Endodermal cell (in vitro differentiated cells): ENCODE measurements around the gene ZFAND3. TPM values are rescaled to one million over a fixed set of nuclear protein-coding genes. Genes with fewer than 3 reads are reported as not detected.
"Not testable (repeated sequence)": the region's sequence is repeated elsewhere in the genome, so short reads cannot be mapped to it uniquely, and the experiment has no call there.

Source experiments
- DNase-seq: peaks from one replicate; pipeline ENCODE4 v3.0.0-alpha.2; 2017
- H3K27ac ChIP-seq: 2 replicates; pipeline ENCODE4 v1.5.1; 2013; ENCODE audit warnings: mild to moderate bottlenecking, low read depth, low read length, moderate library complexity
- H3K27me3 ChIP-seq: 2 replicates; pipeline ENCODE4 v1.6.1; 2013; ENCODE audit warnings: mild to moderate bottlenecking, low read length, moderate library complexity; ENCODE audit not compliant: insufficient read depth, control insufficient read depth, poor library complexity, severe bottlenecking
- H3K36me3 ChIP-seq: 2 replicates; pipeline ENCODE4 v1.7.0; 2013; ENCODE audit warnings: mild to moderate bottlenecking, low read length, moderate library complexity; ENCODE audit not compliant: control insufficient read depth, insufficient read depth
- H3K4me1 ChIP-seq: one replicate; pipeline ENCODE4 v1.7.0; 2013; ENCODE audit warnings: low read length; ENCODE audit not compliant: control insufficient read depth, insufficient read depth
- H3K4me3 ChIP-seq: 2 replicates; pipeline ENCODE4 v1.5.1; 2013; ENCODE audit warnings: mild to moderate bottlenecking, low read length, moderate library complexity
- H3K9ac ChIP-seq: 2 replicates; pipeline ENCODE4 v1.6.1; 2013; ENCODE audit warnings: mild to moderate bottlenecking, low read length, moderate library complexity; ENCODE audit not compliant: poor library complexity, severe bottlenecking; ENCODE audit errors: extremely low read depth
- H3K9me3 ChIP-seq: 2 replicates; pipeline ENCODE4 v1.6.1; 2013; ENCODE audit warnings: mild to moderate bottlenecking, low read length, moderate library complexity; ENCODE audit not compliant: control insufficient read depth
- H3K27ac Mint-ChIP-seq: 2 replicates; pipeline ENCODE4 v1.8.0; 2020; ENCODE audit warnings: mixed read lengths
- H3K27me3 Mint-ChIP-seq: 2 replicates; pipeline ENCODE4 v1.8.0; 2021; ENCODE audit warnings: mild to moderate bottlenecking, mixed read lengths; ENCODE audit not compliant: insufficient read depth
- H3K36me3 Mint-ChIP-seq: 2 replicates; pipeline ENCODE4 v1.8.0; 2020; ENCODE audit warnings: low read depth, mixed read lengths
- H3K4me1 Mint-ChIP-seq: 2 replicates; pipeline ENCODE4 v1.8.0; 2020; ENCODE audit warnings: mixed read lengths
- H3K4me3 Mint-ChIP-seq: 2 replicates; pipeline ENCODE4 v1.8.0; 2020; ENCODE audit warnings: mild to moderate bottlenecking, moderate library complexity, mixed read lengths
- H3K9me3 Mint-ChIP-seq: 2 replicates; pipeline ENCODE4 v1.8.0; 2020; ENCODE audit warnings: mild to moderate bottlenecking, mixed read lengths
- WGBS, 2 experiments: methylation state at CpG; one replicate each; pipeline versions ENCODE4 v1.1.5 to v1.1.7; 2013; ENCODE audit warnings: missing lambda C conversion rate in 2 of 2, mixed read lengths in 1 of 2; ENCODE audit not compliant: insufficient coverage in 1 of 2, insufficient read length in 1 of 2; 5-methylcytosine and 5-hydroxymethylcytosine counted together
- total RNA-seq, 2 donors: library from RNA; stranded (reverse); fragmentation: NEBNext Ultra II Directional in 1 of 2; extraction: Animal tissue kit (Norgen Biotek cat#: 25700) in 1 of 2; gene quantifications; 2 replicates in 1 of 2; 3 replicates in 1 of 2; pipeline ENCODE4 v1.2.1, GENCODE V29; 2021
- TF ChIP-seq, protein P1 (sequence below): fragments of 200-600 bp; sonication (generic); conservative IDR thresholded peaks from 2 replicates; pipeline ENCODE4 v1.5.0; 2021; ENCODE audit warnings: antibody characterized with exemption, mild to moderate bottlenecking

ZFAND3 gene
- total RNA-seq, 2 donors from 2014 or later: 67.1 to 86.2 TPM

DNA sequence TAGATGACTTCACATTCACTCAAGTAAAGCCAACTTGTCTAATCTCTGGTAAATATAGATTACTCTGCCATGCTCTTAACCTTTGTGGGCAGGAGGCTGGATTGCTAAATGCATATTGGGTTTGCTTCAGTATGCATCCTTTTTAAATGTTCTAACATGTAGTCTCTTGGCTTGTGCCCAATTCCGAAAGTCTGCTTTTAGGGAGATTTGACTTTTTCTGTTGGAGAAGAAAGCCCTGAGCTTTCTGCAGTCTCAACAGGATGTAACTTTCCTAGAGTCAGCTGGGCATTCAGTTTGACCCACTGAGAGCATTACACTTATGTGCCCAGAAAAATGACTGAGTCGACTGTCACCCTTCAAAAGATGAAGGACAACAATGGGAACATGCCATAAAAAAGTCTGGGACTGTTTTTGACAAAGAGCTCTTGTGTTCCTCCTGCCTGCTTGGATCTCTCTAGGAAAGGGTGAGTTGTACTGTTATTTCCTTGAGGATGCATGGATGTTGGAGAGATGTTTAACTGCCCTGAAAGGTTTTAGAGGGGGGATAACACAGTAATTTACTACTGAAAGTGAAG lies 299.4 kb downstream of the ZFAND3 start:
- no peaks in the 10 kb centered on the region for H3K27me3 ChIP-seq
- no peak overlapping the region for H3K9ac ChIP-seq
- H3K36me3 ChIP-seq: peaks cover 43% of the 10 kb centered on the region
- 82 to 89% methylated on average over 2 of the region's 2 CpGs for WGBS, 2 experiments
- no peak overlapping the region for H3K4me3 ChIP-seq
- TF ChIP-seq, protein P1, sequence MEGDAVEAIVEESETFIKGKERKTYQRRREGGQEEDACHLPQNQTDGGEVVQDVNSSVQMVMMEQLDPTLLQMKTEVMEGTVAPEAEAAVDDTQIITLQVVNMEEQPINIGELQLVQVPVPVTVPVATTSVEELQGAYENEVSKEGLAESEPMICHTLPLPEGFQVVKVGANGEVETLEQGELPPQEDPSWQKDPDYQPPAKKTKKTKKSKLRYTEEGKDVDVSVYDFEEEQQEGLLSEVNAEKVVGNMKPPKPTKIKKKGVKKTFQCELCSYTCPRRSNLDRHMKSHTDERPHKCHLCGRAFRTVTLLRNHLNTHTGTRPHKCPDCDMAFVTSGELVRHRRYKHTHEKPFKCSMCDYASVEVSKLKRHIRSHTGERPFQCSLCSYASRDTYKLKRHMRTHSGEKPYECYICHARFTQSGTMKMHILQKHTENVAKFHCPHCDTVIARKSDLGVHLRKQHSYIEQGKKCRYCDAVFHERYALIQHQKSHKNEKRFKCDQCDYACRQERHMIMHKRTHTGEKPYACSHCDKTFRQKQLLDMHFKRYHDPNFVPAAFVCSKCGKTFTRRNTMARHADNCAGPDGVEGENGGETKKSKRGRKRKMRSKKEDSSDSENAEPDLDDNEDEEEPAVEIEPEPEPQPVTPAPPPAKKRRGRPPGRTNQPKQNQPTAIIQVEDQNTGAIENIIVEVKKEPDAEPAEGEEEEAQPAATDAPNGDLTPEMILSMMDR: no peak
- H3K27ac ChIP-seq: no peak overlapping the region
- H3K4me1 Mint-ChIP-seq: peaks cover 29% of the 10 kb centered on the region
- peaks cover 5% of the 10 kb centered on the region for H3K9me3 Mint-ChIP-seq
- H3K4me3 Mint-ChIP-seq: no peak overlapping the region
- no peak overlapping the region for H3K27ac Mint-ChIP-seq
- H3K4me1 ChIP-seq: peaks cover 4% of the 10 kb centered on the region
- no peaks in the 10 kb centered on the region for H3K9me3 ChIP-seq
- H3K27me3 Mint-ChIP-seq: no peaks in the 10 kb centered on the region
- peaks cover 35% of the 10 kb centered on the region for H3K36me3 Mint-ChIP-seq
- DNase-seq: no peak

DNA sequence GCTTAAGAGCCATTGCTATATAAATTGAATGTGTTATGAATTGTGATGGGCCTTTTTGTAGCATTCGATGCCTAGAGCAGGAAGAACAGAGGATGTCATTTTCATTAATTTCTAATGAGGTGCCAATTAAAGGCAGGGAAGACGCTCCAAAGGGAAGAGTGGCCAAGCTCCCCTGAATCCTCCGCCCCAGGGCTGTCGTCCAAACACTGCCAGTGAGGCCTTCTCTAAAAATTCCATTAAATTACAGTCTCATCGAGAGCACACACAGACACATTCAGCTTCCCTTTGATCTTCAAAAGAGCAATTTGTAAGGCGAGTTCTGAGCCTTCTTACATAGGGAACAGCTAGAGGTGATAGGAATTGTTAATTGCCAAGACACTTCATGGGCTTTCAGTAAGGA lies 300.0 kb downstream of the ZFAND3 start:
- no peaks in the 10 kb centered on the region for H3K27me3 ChIP-seq

DNA sequence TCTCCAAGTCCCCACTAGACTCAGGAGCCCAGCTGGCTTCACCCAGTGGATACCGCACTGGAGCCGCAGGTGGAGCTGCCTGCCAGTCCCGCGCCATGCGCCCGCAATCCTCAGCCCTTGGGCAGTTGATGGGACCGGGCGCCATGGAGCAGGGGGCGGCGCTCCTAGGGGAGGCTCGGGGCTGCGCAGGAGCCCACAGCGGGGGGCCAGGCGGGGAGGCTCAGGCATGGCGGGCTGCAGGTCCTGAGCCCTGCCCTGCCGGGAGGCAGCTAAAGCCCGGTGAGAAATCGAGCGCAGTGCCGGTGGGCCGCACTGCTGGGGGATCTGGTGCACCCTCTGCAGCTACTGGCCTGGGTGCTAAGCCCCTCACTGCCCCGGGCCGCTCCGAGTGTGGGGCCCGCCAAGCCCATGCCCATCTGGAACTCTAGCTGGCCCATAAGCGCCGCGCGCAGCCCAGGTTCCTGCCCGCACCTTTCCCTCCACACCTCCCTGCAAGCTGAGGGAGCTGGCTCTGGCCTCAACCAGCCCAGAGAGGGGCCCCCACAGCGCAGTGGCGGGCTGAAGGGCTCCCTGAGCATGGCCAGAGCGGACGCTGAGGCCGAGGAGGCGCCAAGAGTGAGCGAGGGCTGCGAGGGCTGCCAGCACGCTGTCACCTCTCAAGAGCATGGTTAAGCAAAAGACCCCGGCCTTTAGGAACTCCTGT lies 304.8 kb downstream of the ZFAND3 start:
- H3K9ac ChIP-seq, H3K4me1 ChIP-seq, DNase-seq, H3K27me3 Mint-ChIP-seq, H3K4me3 Mint-ChIP-seq, H3K27ac ChIP-seq, H3K27me3 ChIP-seq, H3K4me1 Mint-ChIP-seq, H3K4me3 ChIP-seq, H3K27ac Mint-ChIP-seq: not testable (repeated sequence)
- H3K9me3 Mint-ChIP-seq: peaks cover 20% of the 10 kb centered on the region
- peaks cover 54% of the 10 kb centered on the region for H3K36me3 ChIP-seq
- H3K9me3 ChIP-seq: peaks cover 27% of the 10 kb centered on the region
- H3K36me3 Mint-ChIP-seq: peaks cover 63% of the 10 kb centered on the region
- WGBS, 2 experiments: 96 to 98% methylated on average over 8 to 40 of the region's 40 CpGs

More for the DNA sequence above, 300.0 kb downstream of the ZFAND3 start:
- Mint-ChIP-seq H3K27me3 (no peaks in the 10 kb centered on the region), H3K4me3 (no peak overlapping the region), H3K27ac (no peak overlapping the region), H3K9me3 (peaks cover 5% of the 10 kb centered on the region), H3K36me3 (peaks cover 37% of the 10 kb centered on the region), H3K4me1 (peaks cover 24% of the 10 kb centered on the region)
- no peak for DNase-seq
- Histone ChIP-seq H3K4me1 (peaks cover 3% of the 10 kb centered on the region), H3K9me3 (no peaks in the 10 kb centered on the region), H3K9ac (no peak overlapping the region), H3K4me3 (no peak overlapping the region), H3K27ac (no peak overlapping the region), H3K36me3 (peaks cover 43% of the 10 kb centered on the region)
- WGBS, 2 experiments: 55 to 76% methylated on average over 3 to 6 of the region's 6 CpGs
- TF ChIP-seq, protein P1: no peak
